ENCODE data around the gene SLIT3.

SLIT3 gene

DNA sequence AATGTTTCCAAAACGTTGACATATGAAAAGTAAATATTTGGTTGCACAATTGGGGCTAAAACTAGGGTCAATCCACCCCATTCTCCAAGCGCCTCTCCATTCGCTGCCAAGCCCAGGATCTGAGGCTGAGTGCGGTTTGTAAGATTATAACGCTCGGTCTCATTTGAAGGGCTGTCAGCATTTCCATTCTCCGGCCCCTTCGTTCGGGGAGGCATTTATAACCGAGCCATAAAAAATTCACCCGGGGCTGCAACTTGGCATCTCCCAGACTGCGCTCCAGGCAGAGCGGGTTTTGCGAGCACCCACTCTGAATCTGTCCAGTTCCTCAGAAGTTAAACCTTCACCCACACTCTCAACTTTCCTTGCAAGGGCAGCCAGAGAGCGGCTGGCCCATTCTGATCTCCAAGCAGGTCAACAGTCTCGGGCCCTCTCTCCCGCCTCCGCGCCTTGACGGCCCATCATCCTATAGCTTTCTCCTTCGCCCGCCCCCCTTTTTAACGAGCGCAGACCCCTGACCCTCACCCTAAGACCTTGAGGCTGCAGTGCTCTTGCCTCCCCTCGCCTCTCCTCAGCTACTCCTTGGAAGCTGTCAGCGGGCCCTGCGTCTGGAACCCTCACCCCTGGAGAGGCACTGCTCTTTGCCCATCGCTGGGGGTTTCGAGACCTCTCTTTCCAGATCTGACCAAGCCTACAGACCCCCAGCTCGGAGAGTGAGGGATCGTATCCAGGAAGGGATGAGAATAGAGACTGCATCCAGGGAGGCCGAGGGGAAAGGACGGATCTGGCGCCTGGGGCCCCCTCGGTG, 1.1 kb downstream of the SLIT3 start:
- DNase-seq (ENCODE audit: low read depth in 4 of 4, low spot score in 1 of 4), result no peak

DNA sequence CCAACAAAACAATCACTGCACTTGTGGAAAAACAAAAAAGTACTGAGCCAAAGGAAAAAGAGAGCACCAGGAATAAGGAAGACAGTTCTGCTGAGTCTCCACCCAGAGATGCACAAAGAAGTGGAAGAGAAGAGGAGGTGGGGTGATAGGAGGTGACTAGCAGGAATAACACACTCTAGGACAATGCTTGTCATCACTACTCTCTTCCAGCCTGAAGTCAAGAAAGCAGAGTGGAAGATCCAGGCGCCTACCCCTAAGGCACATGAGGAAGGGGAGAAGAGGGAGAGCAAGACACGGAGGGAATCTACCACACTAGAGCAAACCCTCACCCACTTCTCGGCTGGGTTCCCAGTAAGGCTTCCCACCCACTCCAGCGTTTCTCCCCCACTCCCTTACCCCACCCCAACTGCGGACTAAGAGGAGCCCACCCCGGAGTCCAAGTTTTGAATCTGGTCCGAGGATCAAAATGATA, 1.7 kb downstream of the SLIT3 start:
- DNase-seq (ENCODE audit: low read depth in 4 of 4, low spot score in 1 of 4), result no peak

DNA sequence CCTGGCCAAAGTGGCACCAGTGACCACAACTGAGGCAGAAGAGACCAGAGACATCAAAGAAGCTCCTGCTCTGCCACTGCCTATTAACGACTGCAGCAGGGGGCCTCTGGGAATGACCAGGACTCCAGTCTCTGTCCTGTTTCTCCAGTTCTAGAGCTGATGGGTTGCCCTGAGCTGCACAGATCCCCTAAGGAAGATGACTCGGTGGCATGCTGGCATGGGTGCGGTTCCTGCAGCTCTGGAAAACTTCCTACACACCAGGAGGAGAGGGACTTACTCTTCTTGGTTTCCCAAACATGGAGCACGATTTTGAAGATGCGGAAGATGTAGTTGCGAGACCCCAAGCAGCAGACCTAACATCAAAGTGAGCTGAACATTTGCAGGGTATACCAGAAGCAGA, 2.7 kb downstream of the SLIT3 start:
- DNase-seq (ENCODE audit: low read depth in 4 of 4, low spot score in 1 of 4), result no peak

DNA sequence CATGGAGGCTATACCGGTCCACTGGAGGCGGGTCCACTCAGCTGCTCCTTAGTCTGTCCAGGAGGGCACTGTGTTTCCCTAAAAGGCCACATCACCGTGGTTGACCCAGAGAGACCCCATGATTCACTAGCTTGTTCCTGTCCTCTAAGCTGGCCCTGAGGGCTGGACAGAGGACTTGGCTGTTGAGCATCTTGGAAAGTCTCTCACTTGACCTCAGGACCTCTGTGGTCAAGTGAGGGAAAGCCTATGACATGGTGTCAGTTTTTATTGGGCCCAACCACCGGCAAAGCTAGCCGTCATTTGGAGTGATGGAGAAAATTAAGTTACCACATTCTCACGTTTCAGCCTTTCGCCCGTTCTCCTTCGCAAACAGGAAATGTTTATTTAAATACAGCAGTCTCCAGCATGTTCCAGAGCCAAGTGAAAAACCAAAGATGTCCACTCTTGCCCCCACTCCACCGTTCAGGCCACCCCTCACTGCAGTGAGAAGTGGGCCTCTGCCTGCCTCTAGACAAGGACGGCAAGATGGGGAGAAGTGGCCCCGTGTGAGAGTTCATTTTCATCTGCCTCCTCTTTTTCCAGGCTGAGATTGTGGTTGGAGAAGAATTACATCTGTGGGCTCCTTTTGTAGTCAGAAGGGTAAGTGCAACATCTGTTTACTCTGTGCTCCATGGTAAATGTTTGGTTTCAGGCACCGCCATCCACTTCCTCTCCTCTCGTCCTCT, 4.4 kb downstream of the SLIT3 start:
- no peak for DNase-seq (ENCODE audit: low read depth in 4 of 4, low spot score in 1 of 4)

DNA sequence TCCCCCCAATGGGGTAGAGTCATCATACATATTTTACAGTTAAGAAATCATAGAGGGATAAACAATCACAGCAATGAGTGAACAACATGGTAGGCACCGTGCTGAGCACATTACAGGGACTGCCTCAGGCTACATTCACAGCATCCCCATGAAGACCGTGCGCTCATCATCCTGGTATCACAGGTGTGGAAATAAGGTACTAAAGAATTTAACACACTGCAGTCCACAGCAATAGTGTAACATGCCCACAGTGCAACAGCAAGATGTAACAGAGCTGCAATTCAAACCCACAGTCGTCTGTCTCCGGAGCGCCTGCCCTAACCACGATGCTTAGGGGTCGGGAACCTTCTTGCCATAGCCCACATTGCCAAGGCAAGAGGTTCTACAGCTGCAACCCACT, 5.6 kb downstream of the SLIT3 start:
- no peak for DNase-seq (ENCODE audit: low read depth in 4 of 4, low spot score in 1 of 4)

DNA sequence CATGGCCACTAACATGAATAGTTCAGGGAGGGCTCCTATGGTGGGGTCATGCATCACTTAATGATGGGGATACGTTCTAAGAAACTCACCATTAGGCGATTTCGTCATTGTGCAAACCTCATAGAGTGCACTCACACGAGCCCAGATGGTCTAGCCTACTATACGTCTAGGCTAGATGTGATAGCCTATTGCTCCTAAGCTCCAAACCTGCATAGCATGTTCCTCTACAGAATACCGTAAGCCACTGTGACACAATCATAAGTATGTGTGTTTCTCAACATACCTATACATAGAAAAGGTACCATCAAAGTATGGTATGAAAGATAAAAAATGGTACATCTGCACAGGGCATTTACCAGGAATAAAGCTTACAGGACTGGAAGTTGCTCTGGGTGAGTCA, 6.3 kb downstream of the SLIT3 start:
- DNase-seq (ENCODE audit: low read depth in 4 of 4, low spot score in 1 of 4), result no peak

DNA sequence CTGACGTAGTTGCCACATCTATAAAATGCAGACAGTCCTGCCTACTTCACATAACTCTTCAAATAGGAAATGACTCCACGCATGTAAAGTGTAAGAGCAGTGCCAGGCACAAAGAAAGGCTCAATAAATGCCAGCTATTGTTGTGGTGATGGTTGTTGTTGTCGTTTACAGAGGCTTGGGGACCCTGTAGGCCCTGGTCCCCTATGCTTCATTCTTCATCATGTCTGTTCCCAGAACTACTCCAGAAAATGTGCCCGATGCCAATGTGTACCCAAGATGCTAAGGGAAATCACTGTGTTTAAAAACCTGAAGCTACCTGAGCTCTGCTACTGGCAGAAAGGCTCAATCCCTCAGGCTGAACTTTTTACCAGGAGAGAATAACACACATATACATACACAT, 9.1 kb downstream of the SLIT3 start:
- no peak for DNase-seq (ENCODE audit: low read depth in 4 of 4, low spot score in 1 of 4)

DNA sequence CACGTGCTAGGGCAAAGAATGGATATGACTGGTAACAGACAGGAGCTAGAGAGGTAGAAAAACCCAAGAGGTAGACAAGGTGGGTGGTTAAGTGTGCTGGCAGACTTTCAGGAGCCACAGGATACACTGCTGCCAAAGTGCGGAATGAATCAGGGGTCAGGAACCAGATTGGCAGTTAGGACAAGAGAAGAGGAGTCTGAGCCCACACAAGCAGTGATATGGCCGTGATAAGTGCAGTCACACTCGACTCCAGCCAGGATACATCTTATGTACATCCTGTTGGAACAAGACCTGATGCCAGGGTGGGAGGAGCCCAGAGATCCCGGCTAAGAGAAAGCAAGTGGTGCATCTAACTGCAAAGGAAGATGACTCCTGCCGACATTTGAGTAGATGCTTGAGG, 10.0 kb downstream of the SLIT3 start:
- DNase-seq (ENCODE audit: low read depth in 4 of 4, low spot score in 1 of 4), result no peak

DNA sequence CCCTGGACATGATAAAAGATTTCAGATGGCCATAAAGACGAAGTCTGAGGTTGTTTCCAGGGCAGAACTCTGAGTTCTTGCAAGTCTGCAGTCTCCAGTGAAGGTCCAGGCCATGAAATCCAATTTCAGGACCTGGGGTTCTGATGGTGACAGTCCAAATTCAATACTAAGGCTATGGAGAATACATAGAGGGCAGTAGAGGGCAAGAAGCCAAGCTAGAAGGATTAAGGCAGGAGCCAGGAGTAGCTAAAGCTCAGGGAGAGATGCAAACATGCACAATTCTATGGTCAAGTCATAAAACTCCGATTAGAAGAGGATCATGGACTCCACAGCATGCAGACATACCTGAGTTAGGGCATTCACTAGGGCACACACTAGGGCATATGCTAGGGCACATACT, 11.4 kb downstream of the SLIT3 start:
- DNase-seq (ENCODE audit: low read depth in 4 of 4, low spot score in 1 of 4), result no peak

DNA sequence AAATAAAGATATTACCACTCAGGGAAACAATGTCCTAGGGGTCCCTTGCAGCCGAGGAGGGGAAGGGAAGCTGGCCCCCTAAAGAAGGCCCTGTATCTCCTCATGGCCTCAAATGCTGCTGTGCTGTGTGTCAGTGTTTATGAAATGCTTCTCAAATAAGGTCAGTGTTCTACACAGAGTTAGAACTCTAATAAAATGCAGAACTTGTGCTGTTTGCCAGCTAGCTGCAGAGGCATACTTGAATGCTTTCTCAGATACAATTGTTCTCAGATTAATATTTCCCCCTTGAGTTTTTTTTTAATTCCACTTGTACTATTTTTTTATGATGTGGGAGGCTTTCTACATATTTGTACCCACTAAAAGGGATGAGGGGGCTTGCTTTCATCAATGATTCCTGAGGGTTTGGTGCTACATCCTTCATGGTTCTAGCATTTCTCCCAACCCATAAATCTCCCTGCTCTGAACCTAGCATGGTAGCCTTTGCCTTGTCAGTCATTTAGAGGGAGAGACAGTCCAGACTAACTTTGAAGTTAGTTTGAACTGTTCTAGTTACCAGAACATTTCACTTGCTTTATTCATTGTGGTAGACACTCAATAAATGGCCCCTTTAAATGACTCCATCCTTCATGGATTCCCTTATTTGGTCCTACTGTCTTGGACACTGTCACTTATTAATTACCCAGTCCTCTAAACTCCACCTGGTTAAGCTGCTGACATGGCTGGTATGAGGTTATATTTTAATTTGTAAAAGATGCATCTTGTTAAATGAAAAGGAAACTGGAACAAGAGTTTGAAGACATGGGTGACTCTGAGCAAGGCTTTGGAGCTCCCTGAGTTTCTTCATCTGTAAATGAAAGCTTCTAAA, 12.6 kb downstream of the SLIT3 start:
- DNase-seq (ENCODE audit: low read depth in 4 of 4, low spot score in 1 of 4), result no peak

DNA sequence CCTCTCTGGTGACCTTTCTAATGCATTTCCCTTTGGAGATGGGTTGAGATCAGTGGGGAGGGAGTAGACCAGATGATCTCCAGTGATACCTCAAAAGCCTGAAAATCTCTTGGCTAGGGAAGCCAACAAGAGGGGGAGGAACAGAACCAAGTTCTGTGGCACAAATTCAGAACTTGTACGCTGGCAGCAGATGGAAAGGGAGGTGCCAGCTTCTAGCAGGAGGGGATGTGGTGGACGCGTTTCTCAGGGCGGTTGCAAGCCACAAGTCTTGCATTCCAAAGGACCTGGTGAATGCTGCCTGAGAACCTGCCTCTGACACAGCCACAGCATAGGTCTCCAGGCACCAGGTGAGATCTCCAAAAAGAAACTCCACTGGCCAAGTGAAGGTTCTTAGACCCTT, 13.4 kb downstream of the SLIT3 start:
- DNase-seq (ENCODE audit: low read depth in 4 of 4, low spot score in 1 of 4), result no peak

DNA sequence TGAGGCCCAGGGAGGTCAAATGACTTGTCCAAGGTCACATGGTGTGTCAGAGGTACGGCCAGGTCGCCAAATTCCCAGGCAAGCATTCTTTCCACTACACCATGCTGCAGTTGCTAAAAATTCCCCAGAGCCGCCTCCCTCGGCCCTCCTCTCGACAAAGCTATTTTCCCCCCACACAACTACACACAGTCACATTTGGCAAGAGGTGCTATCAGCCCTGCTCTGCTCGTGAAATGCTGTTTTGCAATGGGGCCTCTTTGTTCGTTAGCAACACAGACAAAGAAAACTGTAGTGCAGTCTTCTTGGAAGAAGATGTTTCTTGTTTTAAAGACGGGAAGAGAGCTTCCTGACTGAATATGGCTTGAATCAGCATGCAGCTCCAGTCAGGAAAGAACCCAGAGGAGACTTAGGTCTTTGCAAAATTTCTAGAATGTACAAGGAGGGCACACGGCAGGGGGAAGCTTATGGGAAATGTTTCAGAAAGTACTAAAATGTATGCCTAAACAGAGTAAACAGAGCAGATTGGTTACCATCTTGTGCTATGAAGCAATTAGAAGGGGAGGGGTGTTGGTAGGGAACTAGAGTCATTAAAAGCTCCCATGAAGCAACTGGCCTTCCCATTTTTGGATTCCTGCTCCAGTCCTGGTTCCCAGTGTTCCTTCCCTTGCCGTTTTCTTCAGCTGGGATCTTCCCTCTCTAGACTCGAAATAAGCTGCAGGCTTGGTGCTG, 14.2 kb downstream of the SLIT3 start:
- DNase-seq (ENCODE audit: low read depth in 4 of 4, low spot score in 1 of 4), result no peak

DNA sequence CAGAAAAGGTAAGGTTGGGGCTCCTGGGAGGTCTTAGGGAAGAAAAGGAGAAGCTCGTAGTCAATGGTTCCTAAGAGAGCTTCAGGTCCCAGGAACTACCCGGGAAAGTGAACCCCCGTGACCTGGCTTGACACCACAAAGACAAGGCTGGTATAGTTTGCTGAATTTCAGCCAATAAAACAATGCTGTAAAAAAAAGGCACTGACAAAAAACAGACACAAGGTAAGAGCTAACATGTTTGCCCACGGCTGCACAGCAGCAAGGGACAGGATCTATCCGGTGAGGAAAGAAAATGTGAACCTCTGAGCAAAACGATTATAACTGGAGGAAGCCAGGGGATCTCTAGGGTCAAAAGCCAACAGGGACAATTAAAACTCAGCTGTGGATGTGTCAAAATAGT, 17.1 kb downstream of the SLIT3 start:
- DNase-seq (ENCODE audit: low read depth in 4 of 4, low spot score in 1 of 4), result no peak

DNA sequence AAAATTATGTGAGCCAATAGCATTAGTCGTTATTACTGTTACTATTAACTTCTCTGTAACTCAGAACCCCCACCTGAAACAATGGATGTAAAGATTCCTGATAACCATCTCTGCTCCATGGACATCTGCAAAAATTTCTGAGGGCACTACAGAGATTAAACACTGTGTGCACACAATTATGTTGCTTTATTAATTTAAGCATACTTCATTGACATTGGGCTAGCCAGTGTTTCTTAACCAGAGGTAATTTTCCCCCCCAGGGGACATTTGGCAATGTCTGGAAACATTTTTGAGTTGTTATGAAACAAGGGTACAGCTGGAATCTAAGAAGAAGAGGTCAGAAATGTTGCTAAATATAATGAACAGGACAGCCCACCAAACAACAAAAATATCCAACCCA, 19.3 kb downstream of the SLIT3 start:
- DNase-seq (ENCODE audit: low read depth in 4 of 4, low spot score in 1 of 4), result no peak

DNA sequence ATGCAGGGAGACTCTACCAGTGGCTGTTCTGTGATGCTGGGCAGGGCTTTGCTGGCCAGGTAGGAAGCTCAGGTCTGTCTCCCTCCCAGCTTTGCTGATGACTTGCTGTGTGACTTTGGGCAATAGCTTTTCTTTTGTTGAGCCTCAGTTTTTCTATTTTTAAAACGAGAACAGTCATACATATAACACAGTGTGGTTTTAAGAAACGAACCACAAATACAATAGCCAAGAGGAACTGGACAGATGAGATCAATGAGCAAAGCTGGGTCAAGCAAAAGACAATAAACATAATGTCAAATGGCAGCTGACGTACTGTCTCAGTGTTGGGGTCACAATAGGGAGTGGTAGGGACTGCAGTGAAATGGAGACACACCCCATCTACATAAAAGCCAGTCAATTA, 20.2 kb downstream of the SLIT3 start:
- no peak for DNase-seq (ENCODE audit: low read depth in 4 of 4, low spot score in 1 of 4)

DNA sequence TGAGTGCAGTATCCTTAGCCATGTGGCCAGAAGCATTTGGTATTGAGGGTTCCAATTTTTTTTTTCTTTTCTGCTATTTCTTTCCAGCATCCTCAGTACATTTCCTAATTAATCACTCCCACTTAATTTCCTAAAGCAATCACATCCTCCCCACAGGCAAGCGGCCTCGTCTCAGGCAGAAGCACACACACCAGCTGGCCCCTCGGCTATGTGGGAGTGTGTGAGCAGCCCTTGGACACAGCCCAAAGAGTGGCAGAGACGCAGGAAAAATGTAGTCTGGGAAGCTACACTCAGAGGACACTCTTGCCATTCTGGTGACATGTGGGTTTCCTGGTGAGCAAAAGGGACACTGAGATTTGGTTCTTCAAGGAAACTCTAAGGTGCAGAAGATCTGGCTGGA, 20.7 kb downstream of the SLIT3 start:
- DNase-seq (ENCODE audit: low read depth in 4 of 4, low spot score in 1 of 4), result no peak

DNA sequence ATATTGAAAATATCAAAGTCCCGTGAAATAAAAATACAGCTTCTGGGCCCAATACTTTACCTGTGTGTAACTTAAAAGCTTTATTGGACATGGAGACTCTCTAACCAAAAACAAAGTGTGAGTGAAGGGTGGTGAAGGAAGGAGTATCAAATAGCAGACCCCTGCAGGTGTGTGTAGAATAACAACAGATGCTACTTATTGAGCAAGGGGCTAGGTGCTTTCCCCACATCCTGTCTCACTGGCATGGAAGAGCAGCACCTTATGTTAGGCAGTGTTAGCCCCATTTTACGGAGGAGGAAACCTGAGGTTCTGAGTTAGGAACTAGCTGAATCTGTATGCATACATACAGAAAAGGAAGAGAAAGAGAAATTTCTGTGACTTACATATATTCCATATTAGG, 21.8 kb downstream of the SLIT3 start:
- no peak for DNase-seq (ENCODE audit: low read depth in 4 of 4, low spot score in 1 of 4)

DNA sequence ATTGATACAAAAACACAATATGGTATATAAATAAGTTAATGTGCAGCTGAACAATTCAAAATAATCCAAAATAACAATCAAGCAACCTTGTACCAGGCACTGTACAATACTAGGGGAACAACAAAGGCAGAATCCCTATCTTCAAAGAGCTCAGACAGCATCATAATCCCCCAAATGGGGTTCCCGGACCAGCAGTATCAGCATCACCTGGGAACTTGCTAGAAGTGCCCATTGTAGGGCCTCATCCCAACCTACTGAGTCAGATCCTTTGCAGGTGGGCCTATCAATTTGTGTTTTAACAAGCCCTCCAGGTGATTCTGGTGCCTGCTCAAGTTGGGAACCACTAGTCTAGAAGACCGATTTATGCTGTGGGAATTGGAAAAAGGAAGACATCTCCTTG, 27.1 kb downstream of the SLIT3 start:
- DNase-seq (ENCODE audit: low read depth in 4 of 4, low spot score in 1 of 4), result no peak

DNA sequence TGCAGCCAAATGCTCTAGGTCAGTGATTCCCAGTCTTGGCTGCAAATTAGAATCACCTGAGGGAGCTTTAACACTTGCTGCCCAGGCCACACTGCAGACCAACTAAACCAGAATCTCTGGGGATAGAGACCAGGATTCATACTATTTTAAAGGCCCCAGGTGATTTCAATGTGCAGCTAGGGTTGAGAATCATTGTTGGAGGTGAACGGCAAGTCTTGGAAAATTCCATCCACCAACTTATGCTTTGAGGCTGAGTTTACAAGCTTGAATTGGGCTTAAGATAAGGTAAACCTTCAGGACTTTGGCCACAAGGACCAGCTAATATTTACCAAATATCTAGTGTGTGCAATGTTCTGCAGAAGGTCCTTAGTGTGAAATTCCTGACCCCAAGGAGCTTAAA, 27.5 kb downstream of the SLIT3 start:
- DNase-seq (ENCODE audit: low read depth in 4 of 4, low spot score in 1 of 4), result no peak

DNA sequence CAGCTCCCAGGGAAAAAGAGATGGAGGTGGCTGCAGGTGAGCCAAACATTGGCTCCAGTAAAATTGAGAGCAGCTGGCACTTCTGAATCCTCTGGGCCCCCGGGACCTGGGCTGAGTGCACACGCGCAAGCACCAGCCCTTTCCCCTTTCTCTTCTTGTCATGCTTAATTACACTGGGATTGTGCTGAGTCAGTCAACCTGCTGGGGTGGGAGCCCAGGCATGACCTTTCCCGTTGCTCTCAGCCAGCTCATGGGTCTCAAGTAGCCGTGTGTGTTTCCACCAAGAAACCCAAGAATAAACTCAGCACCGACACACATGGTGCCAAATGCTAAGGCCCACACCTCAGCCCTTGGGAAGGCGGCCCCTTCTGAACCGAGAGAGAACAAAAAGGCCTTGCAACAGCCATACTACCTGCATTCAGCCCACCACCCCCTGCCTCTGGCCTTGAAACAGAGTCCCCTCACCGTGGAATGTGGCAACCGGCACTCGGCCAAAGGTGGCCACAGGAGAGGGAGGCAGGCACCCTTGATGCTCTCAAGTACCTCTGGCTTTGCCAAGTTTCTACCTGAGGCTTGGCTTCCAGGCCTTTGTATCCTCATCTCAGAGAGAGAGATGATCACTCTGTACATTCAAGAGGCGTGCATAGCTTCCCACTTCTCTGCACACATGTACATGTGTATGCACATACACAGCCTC, 28.1 kb downstream of the SLIT3 start:
- no peak for DNase-seq (ENCODE audit: low read depth in 4 of 4, low spot score in 1 of 4)

DNA sequence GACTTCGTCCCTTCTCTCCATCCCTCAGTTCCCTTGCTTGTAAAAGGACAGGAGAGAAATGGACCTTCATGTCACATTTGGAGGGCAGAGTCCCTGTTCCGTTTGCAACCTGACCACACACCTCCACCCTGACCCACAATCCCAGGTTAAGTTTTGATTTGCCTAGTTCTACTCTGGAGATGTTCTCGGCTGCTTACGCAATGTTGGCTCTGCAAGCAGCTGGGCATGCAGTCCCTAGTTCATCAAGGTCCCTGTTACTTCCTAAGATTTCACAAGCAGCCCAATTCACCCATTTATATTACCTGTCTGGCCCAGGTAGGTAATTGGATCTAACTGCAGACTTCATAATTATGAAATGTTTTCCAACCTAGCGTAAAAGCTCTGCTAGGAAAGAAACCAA, 28.8 kb downstream of the SLIT3 start:
- DNase-seq (ENCODE audit: low read depth in 4 of 4, low spot score in 1 of 4), result no peak
